GM21717 (cell line): Measurements from ENCODE around the gene TM9SF3.
A peak's percentile ranks its signal among the peaks of the same experiment; 100 is the strongest.
"Not testable (repeated sequence)": the region's sequence is repeated elsewhere in the genome, so short reads cannot be mapped to it uniquely, and the experiment has no call there.

Experiments
- ATAC-seq: cut with Tn5 transposase; IDR thresholded peaks from one replicate; pipeline ENCODE4 v1.9.1; 2021; ENCODE audit warnings: mild to moderate bottlenecking, moderate library complexity; ENCODE audit not compliant: unreplicated experiment

Gene TM9SF3

GRCh38 chr10:96606216-96606615 is 19.4 kb upstream of the TM9SF3 start:
- ATAC-seq, result no peak

GRCh38 chr10:96600337-96600736 is 13.5 kb upstream of the TM9SF3 start:
- ATAC-seq, result no peak

GRCh38 chr10:96598846-96599245 is 12.0 kb upstream of the TM9SF3 start:
- no peak for ATAC-seq

GRCh38 chr10:96596422-96597407 is 9.9 kb upstream of the TM9SF3 start:
- no peak for ATAC-seq

GRCh38 chr10:96595741-96596140 is 8.9 kb upstream of the TM9SF3 start:
- no peak for ATAC-seq

- ATAC-seq, result no peak
Observed at GRCh38 chr10:96591946-96592345, 5.1 kb upstream of the TM9SF3 start.

- no peak for ATAC-seq
Observed at GRCh38 chr10:96588616-96589419, 2.0 kb upstream of the TM9SF3 start.

- ATAC-seq, result no peak
Observed at GRCh38 chr10:96588060-96588554, 1.3 kb upstream of the TM9SF3 start.

- ATAC-seq, result peak; percentile 8
Observed at GRCh38 chr10:96587264-96588059, 650 bp upstream of the TM9SF3 start.

- no peak for ATAC-seq
Observed at GRCh38 chr10:96585736-96586418, 935 bp downstream of the TM9SF3 start.

- no peak for ATAC-seq
Observed at GRCh38 chr10:96584474-96584873, 2.3 kb downstream of the TM9SF3 start.

- no peak for ATAC-seq
Observed at GRCh38 chr10:96584035-96584434, 2.8 kb downstream of the TM9SF3 start.

- no peak for ATAC-seq
Observed at GRCh38 chr10:96579133-96579532, 7.7 kb downstream of the TM9SF3 start.

- no peak for ATAC-seq
Observed at GRCh38 chr10:96578633-96579032, 8.2 kb downstream of the TM9SF3 start.

- no peak for ATAC-seq
Observed at GRCh38 chr10:96578022-96578421, 8.8 kb downstream of the TM9SF3 start.

GRCh38 chr10:96577069-96577468 is 9.7 kb downstream of the TM9SF3 start:
- no peak for ATAC-seq

GRCh38 chr10:96576277-96576980 is 10.4 kb downstream of the TM9SF3 start:
- ATAC-seq, result no peak

GRCh38 chr10:96574564-96574963 is 12.2 kb downstream of the TM9SF3 start:
- ATAC-seq, result not testable (repeated sequence)

GRCh38 chr10:96573036-96573435 is 13.8 kb downstream of the TM9SF3 start:
- ATAC-seq, result no peak
